Peyer's patch (tissue), 4 donors: ENCODE measurements around the gene ACOT7. TPM values are rescaled to one million over a fixed set of nuclear protein-coding genes. Genes with fewer than 3 reads are reported as not detected.

Source experiments
- DNase-seq, 3 donors: peaks; one replicate each; pipeline ENCODE4 v3.0.0-alpha.2; 2017 to 2019
- H3K27ac ChIP-seq, 4 donors: fragments of 200-600 bp; sonication (generic); one replicate each; pipeline ENCODE4 v1.5.1; 2016 to 2019
- H3K27me3 ChIP-seq, 2 donors: fragments of 200-600 bp; sonication (generic); one replicate each; pipeline ENCODE4 v1.5.1; 2019
- H3K36me3 ChIP-seq, 3 donors: fragments of 200-600 bp; sonication (generic); one replicate each; pipeline ENCODE4 v1.5.1; 2016 to 2019
- H3K4me1 ChIP-seq, 4 donors: fragments of 200-600 bp; sonication (generic); one replicate each; pipeline ENCODE4 v1.5.1; 2016 to 2019
- H3K4me3 ChIP-seq, 4 donors: fragments of 200-600 bp; sonication (generic); 1 replicate in 3 of 4; 2 replicates in 1 of 4; pipeline ENCODE4 v1.5.1; 2016 to 2019; ENCODE audit warnings: mild to moderate bottlenecking in 1 of 4
- H3K9me3 ChIP-seq, 4 donors: fragments of 200-600 bp; sonication (generic); one replicate each; pipeline ENCODE4 v1.5.1; 2016 to 2019; ENCODE audit warnings: mild to moderate bottlenecking in 1 of 4
- CTCF ChIP-seq, 6 experiments: fragments of 450-650 bp in 4 of 6; fragments of 200-600 bp in 2 of 6; sonication (generic) in 1 of 6; IDR thresholded peaks; one replicate each; pipeline ENCODE4 v1.5.1; 2017 to 2019; ENCODE audit warnings: antibody characterized with exemption in 6 of 6, mild to moderate bottlenecking in 3 of 6, moderate library complexity in 1 of 6
- POLR2A ChIP-seq, 2 donors: fragments of 450-650 bp; IDR thresholded peaks; one replicate each; pipeline ENCODE4 v1.5.1; 2017; ENCODE audit warnings: antibody characterized with exemption in 2 of 2, mild to moderate bottlenecking in 2 of 2, moderate library complexity in 2 of 2
- total RNA-seq, 4 donors: library from RNA; depleted of rRNA; stranded (reverse); fragments of >200 nt; gene quantifications; one replicate each; pipeline ENCODE4 v1.1.0, GENCODE V29; 2016

ACOT7 gene
- total RNA-seq, 4 donors from 2014 or later = 38.4 to 93.2 (median 67.1) TPM

- H3K4me1 ChIP-seq = peaks cover 0 to 21% (median 6%) of the 10 kb centered on the region in 4 donors
- no peaks in the 10 kb centered on the region for H3K27me3 ChIP-seq
- DNase-seq = no peak
- no peaks in the 10 kb centered on the region for H3K9me3 ChIP-seq
- peak overlapping the region; percentile 66 to 99 (median 84) for H3K4me3 ChIP-seq
- no peaks in the 10 kb centered on the region for H3K36me3 ChIP-seq
- TF ChIP-seq POLR2A (IDR thresholded peaks at IDR 0.05) (no peak), CTCF (IDR thresholded peaks at IDR 0.05) (no peak)
- H3K27ac ChIP-seq = peak overlapping the region; percentile 96 to 100 (median 99)
Observed at GRCh38 chr1:6392809-6393399, 663 bp downstream of the ACOT7 start.

- no peaks in the 10 kb centered on the region for H3K27me3 ChIP-seq
- TF ChIP-seq POLR2A (IDR thresholded peaks at IDR 0.05) (no peak), CTCF (IDR thresholded peaks at IDR 0.05) (no peak)
- H3K27ac ChIP-seq = peak overlapping the region in 3 of 4 donors; percentile 98 to 100 (median 100)
- no peaks in the 10 kb centered on the region for H3K9me3 ChIP-seq
- no peaks in the 10 kb centered on the region for H3K36me3 ChIP-seq
- H3K4me3 ChIP-seq = peak overlapping the region; percentile 66 to 99 (median 84)
- H3K4me1 ChIP-seq = peaks cover 0 to 21% (median 6%) of the 10 kb centered on the region in 4 donors
- no peak for DNase-seq
Observed at GRCh38 chr1:6391951-6392808, 1.4 kb downstream of the ACOT7 start.

GRCh38 chr1:6389971-6390370, 3.6 kb downstream of the ACOT7 start:
- Histone ChIP-seq H3K36me3 (no peaks in the 10 kb centered on the region), H3K4me3 (no peak overlapping the region), H3K9me3 (no peaks in the 10 kb centered on the region), H3K4me1 (peaks cover 0 to 21% (median 6%) of the 10 kb centered on the region in 4 donors), H3K27ac (no peak overlapping the region), H3K27me3 (no peaks in the 10 kb centered on the region)
- DNase-seq = no peak
- TF ChIP-seq POLR2A (IDR thresholded peaks at IDR 0.05) = no peak
- no peak for TF ChIP-seq CTCF (IDR thresholded peaks at IDR 0.05)

- Histone ChIP-seq H3K27me3 (no peaks in the 10 kb centered on the region), H3K4me3 (no peak overlapping the region), H3K27ac (peak overlapping the region in 1 of 4 donors; percentile 24), H3K9me3 (no peaks in the 10 kb centered on the region), H3K4me1 (no peaks in the 10 kb centered on the region), H3K36me3 (no peaks in the 10 kb centered on the region)
- no peak for TF ChIP-seq POLR2A (IDR thresholded peaks at IDR 0.05)
- TF ChIP-seq CTCF (IDR thresholded peaks at IDR 0.05) = no peak
- no peak for DNase-seq
Observed at GRCh38 chr1:6386371-6386949, 7.1 kb downstream of the ACOT7 start.

GRCh38 chr1:6385488-6386191, 7.9 kb downstream of the ACOT7 start:
- H3K27me3 ChIP-seq = no peaks in the 10 kb centered on the region
- DNase-seq = no peak
- no peaks in the 10 kb centered on the region for H3K9me3 ChIP-seq
- H3K4me1 ChIP-seq = no peaks in the 10 kb centered on the region
- no peak for TF ChIP-seq POLR2A (IDR thresholded peaks at IDR 0.05)
- TF ChIP-seq CTCF (IDR thresholded peaks at IDR 0.05) = no peak
- H3K27ac ChIP-seq = peak overlapping the region in 1 of 4 donors; percentile 24
- H3K36me3 ChIP-seq = no peaks in the 10 kb centered on the region
- H3K4me3 ChIP-seq = no peak overlapping the region
